D721Med (cell line): ENCODE measurements around the gene KIAA1755.

Experiments
- DNase-seq: peaks from one replicate; pipeline ENCODE4 v3.0.0; 2011; ENCODE audit warnings: low spot score; ENCODE audit not compliant: insufficient read length
- FAIRE-seq: peaks from 2 replicates; lab custom pipeline; 2011; peaks lifted over from hg19 to GRCh38; lab: Jason Lieb, UNC
- CTCF ChIP-seq: IDR thresholded peaks from 2 replicates; pipeline ENCODE4 v1.5.1; 2012; ENCODE audit warnings: mild to moderate bottlenecking, control low read depth; ENCODE audit not compliant: insufficient read depth; ENCODE audit errors: missing control alignments

The KIAA1755 gene

DNA sequence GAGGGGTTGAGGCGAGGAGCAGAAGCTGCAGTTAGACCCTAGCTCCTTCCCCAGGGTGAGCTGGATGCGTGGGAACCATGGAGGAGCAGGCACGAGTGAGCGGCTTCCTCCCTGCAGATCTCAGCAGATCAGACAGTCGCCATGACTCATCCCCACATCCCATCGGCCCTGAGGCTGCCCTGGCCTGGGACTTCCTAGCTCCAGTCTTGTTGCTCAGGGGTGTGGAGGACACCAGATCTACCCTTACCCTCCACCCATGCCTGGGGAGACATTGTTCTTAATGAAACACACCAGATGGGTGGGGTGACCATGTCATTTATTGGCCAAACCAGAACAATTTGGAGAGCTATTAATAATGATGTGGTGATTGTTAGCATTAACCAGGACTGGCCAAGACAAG is 59.2 kb downstream of the KIAA1755 start:
- no peak for DNase-seq
- no peak for TF ChIP-seq CTCF
- no peak for FAIRE-seq

DNA sequence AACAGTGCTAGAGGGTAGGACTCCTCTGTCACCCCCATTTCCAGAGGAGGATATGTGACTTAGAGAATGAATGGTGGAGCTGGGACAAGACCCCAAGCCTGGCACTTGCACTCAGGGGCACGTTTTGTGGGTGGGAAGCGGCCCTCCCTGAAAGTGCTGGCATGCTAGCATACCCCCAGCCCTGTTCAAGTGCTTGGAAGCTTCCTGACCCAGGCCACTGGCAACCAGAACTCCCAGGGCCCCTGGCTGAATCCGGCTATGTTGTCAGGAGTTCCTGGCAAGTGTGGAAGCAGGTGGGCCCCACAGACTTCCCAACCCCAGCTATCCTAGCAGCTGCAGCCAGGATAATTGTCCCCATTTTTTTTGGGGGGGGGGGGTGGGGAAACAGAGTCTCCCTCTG is 59.9 kb downstream of the KIAA1755 start:
- FAIRE-seq: no peak
- TF ChIP-seq CTCF: no peak
- DNase-seq: no peak

DNA sequence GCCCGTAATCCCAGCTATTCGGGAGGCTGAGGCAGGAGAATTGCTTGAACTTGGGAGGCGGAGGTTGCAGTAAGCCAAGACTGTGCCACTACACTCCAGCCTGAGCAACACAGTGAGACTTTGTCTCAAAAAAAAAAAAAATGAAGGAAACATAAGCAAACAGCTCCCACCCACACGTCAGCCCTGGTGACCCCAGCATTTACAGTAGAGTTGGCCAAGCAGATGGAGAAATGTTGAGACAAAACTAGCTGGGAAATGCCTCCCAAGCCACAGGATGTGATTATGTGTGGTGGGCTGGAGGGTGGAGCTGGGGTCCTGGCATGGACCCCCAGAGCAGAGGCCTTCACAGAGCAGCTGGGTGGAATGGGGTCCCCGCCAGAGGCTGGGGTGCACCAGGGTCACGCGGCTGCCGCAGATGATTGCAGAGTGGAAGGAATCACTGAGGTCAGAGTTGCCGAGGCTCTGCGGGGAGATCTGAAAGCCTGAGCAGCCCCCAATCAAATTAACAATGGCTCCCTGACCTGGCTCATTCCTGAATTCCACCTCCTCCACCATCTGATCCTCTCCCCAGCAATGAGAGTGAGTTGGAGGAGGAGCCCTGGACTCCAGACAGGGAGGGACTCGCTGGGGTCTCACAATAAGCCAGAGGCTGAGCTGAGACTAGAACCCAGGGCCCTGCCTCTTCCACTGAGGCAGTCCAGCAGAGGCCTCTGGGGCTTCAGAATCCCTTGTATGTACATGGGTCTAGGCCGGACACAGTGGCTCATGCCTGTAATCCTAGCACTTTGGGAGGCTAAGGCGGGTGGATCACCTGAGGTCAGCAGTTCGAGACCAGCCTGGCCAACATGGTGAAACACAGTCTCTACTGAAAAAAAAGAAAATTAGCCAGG is 60.8 kb downstream of the KIAA1755 start:
- DNase-seq (no peak), FAIRE-seq (no peak)
- no peak for TF ChIP-seq CTCF

- DNase-seq: no peak
- no peak for FAIRE-seq
- TF ChIP-seq CTCF: no peak
Observed at GRCh38 chr20:38198238-38198861, 62.2 kb downstream of the KIAA1755 start.

- no peak for DNase-seq
- no peak for FAIRE-seq
Observed at GRCh38 chr20:38197619-38198018, 62.9 kb downstream of the KIAA1755 start.

GRCh38 chr20:38197217-38197616 is 63.3 kb downstream of the KIAA1755 start:
- DNase-seq (no peak), FAIRE-seq (no peak)
- no peak for TF ChIP-seq CTCF

More at GRCh38 chr20:38197619-38198018, 62.9 kb downstream of the KIAA1755 start:
- no peak for TF ChIP-seq CTCF

DNA sequence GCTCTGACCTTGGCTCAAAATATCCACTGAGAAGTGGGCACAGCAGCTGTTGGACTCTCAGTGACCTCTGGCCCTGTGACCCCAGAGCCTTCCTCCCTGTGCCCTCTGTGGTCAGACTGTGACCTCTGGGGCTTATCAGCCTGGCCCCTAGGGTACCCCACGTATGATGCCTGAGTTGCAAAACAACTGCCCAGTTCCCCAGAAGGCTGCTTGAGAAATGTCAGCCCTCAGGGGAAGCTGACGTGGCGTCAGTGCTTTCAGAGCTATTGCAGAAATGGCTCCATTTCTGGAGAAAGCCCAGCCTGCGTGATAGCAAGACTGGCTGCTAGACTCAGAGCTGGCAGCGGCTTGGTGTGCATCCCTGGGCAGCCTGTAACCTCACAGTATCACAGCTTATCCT is 63.9 kb downstream of the KIAA1755 start:
- TF ChIP-seq CTCF: no peak
- FAIRE-seq: no peak
- no peak for DNase-seq
